ENCODE measurements around the gene FKBP15.

GRCh38 chr9:113152699-113153098 lies 68.4 kb downstream of the FKBP15 start:
- TF ChIP-seq CTCF (IDR thresholded peaks at IDR 0.05 in 4 of 5, conservative IDR thresholded peaks at IDR 0.05 in 1 of 5) (no peak), POLR2A (IDR thresholded peaks at IDR 0.05) (no peak)
